H1 (cell line): ENCODE measurements around the gene RAD51B. TPM values are rescaled to one million over a fixed set of nuclear protein-coding genes. Genes with fewer than 3 reads are reported as not detected.

Experiments used
- CTCF ChIA-PET: fragments of 300-600 bp; sonication (Branson Sonifier 250); formaldehyde crosslinking; loops from one replicate; lab custom pipeline; 2021; ENCODE audit not compliant: partially characterized antibody; lab: Charles Lee
- POLR2A ChIA-PET: fragments of 300-600 bp; sonication (Branson Sonifier 250); formaldehyde crosslinking; loops from one replicate; lab custom pipeline; 2021; ENCODE audit warnings: inconsistent platforms; ENCODE audit not compliant: partially characterized antibody; lab: Charles Lee
- DNase-seq, 2 experiments: peaks; one replicate each; pipeline versions ENCODE4 v3.0.0 to v3.0.0-alpha.2; 2010 to 2022; ENCODE audit warnings: low spot score in 2 of 2, low read depth in 1 of 2, mixed read lengths in 1 of 2
- FAIRE-seq: peaks from 2 replicates; lab custom pipeline; 2011; peaks lifted over from hg19 to GRCh38; lab: Jason Lieb, UNC
- H2AFZ ChIP-seq: 2 replicates; pipeline ENCODE4 v1.8.1; 2012; ENCODE audit warnings: low read length, inconsistent platforms
- H2AK5ac ChIP-seq: 2 replicates; pipeline ENCODE4 v1.6.1; 2013; ENCODE audit warnings: low read depth, low read length
- H2BK120ac ChIP-seq: replicated peaks from 2 replicates; pipeline ENCODE3; 2013; ENCODE audit warnings: low read depth, low read length, inconsistent platforms
- H2BK12ac ChIP-seq: 2 replicates; pipeline ENCODE4 v1.6.1; 2013; ENCODE audit warnings: low read depth, low read length
- H2BK15ac ChIP-seq: 2 replicates; pipeline ENCODE4 v1.6.1; 2013; ENCODE audit warnings: low read length
- H2BK20ac ChIP-seq: 2 replicates; pipeline ENCODE4 v1.6.1; 2013; ENCODE audit warnings: low read length
- H2BK5ac ChIP-seq: 2 replicates; pipeline ENCODE4 v1.6.1; 2013; ENCODE audit warnings: low read depth, low read length
- H3K14ac ChIP-seq: 2 replicates; pipeline ENCODE4 v1.6.1; 2013; ENCODE audit warnings: inconsistent platforms; ENCODE audit not compliant: insufficient read length
- H3K18ac ChIP-seq: 2 replicates; pipeline ENCODE4 v1.6.1; 2013; ENCODE audit warnings: low read length; ENCODE audit errors: extremely low read depth
- H3K23ac ChIP-seq: 2 replicates; pipeline ENCODE4 v1.6.1; 2013; ENCODE audit warnings: inconsistent platforms; ENCODE audit not compliant: insufficient read length
- H3K23me2 ChIP-seq: 2 replicates; pipeline ENCODE4 v1.6.1; 2013; ENCODE audit warnings: low read depth, low read length
- H3K27ac ChIP-seq: 2 replicates; pipeline ENCODE4 v1.6.1; 2011; ENCODE audit warnings: low read depth, low read length, inconsistent platforms
- H3K27me3 ChIP-seq, 4 experiments: replicated peaks in 1 of 4; 1 replicate in 1 of 4; 2 replicates in 3 of 4; pipeline versions ENCODE4 v1.6.1 to v1.8.1; 2011 to 2013; ENCODE audit warnings: low read length in 3 of 4, mild to moderate bottlenecking in 3 of 4, inconsistent platforms in 2 of 4, mixed read lengths in 2 of 4, moderate library complexity in 1 of 4; ENCODE audit not compliant: control insufficient read depth in 3 of 4, insufficient read depth in 3 of 4; ENCODE audit errors: extremely low read depth in 1 of 4
- H3K36me3 ChIP-seq, 4 experiments: 2 replicates each; pipeline versions ENCODE4 v1.6.1 to v1.8.1; 2011 to 2013; ENCODE audit warnings: mild to moderate bottlenecking in 4 of 4, low read length in 3 of 4, moderate library complexity in 2 of 4, control low read depth in 1 of 4, inconsistent platforms in 1 of 4; ENCODE audit not compliant: insufficient read depth in 4 of 4, control insufficient read depth in 2 of 4
- H3K4ac ChIP-seq: replicated peaks from 2 replicates; pipeline ENCODE3; 2013; ENCODE audit warnings: low read length, low read depth, mixed read lengths, inconsistent platforms; ENCODE audit not compliant: insufficient read length
- H3K4me1 ChIP-seq, 4 experiments: replicated peaks in 1 of 4; 1 replicate in 1 of 4; 2 replicates in 3 of 4; pipeline versions ENCODE4 v1.6.1 to v1.8.1; 2011 to 2013; ENCODE audit warnings: low read length in 3 of 4, inconsistent platforms in 2 of 4, mixed read lengths in 1 of 4; ENCODE audit not compliant: insufficient read depth in 4 of 4, control insufficient read depth in 3 of 4
- H3K4me2 ChIP-seq, 2 experiments: 2 replicates each; pipeline versions ENCODE4 v1.6.1 to v1.8.1; 2011 to 2013; ENCODE audit warnings: low read depth in 2 of 2, low read length in 2 of 2, control low read depth in 1 of 2, inconsistent platforms in 1 of 2, mild to moderate bottlenecking in 1 of 2; ENCODE audit not compliant: insufficient read depth in 1 of 2
- H3K4me3 ChIP-seq, 4 experiments: fragments of 200-600, 300-600 bp in 1 of 4; sonication (generic), shearing (Covaris generic), sonication (Bioruptor Twin) in 1 of 4; 2 replicates each; pipeline versions ENCODE4 v1.5.1 to v1.8.1; 2011 to 2016; ENCODE audit warnings: low read length in 4 of 4, low read depth in 3 of 4, control low read depth in 2 of 4, inconsistent platforms in 2 of 4, mild to moderate bottlenecking in 2 of 4, mixed read lengths in 1 of 4, moderate library complexity in 1 of 4; ENCODE audit not compliant: insufficient read depth in 2 of 4; ENCODE audit errors: extremely low read depth in 1 of 4
- H3K56ac ChIP-seq: replicated peaks from 2 replicates; pipeline ENCODE3; 2013; ENCODE audit warnings: low read depth, mild to moderate bottlenecking, mixed read lengths, low read length, inconsistent platforms; ENCODE audit not compliant: insufficient read length
- H3K79me1 ChIP-seq: 2 replicates; pipeline ENCODE4 v1.6.1; 2013; ENCODE audit warnings: low read depth, low read length, control low read depth
- H3K79me2 ChIP-seq, 2 experiments: 2 replicates each; pipeline versions ENCODE4 v1.6.1 to v1.8.1; 2012 to 2013; ENCODE audit warnings: low read length in 2 of 2, mild to moderate bottlenecking in 2 of 2, inconsistent platforms in 1 of 2; ENCODE audit not compliant: insufficient read depth in 2 of 2, control insufficient read depth in 1 of 2
- H3K9ac ChIP-seq, 4 experiments: replicated peaks in 1 of 4; 1 replicate in 1 of 4; 2 replicates in 3 of 4; pipeline versions ENCODE4 v1.6.1 to v1.8.1; 2011 to 2013; ENCODE audit warnings: low read depth in 3 of 4, low read length in 3 of 4, control low read depth in 2 of 4, mild to moderate bottlenecking in 2 of 4, moderate library complexity in 2 of 4, inconsistent platforms in 1 of 4; ENCODE audit errors: extremely low read depth in 1 of 4
- H3K9me3 ChIP-seq, 2 experiments: 2 replicates each; pipeline versions ENCODE4 v1.6.1 to v1.8.1; 2012 to 2013; ENCODE audit warnings: mild to moderate bottlenecking in 2 of 2, moderate library complexity in 2 of 2, control low read depth in 1 of 2, inconsistent platforms in 1 of 2, low read depth in 1 of 2, low read length in 1 of 2, mixed read lengths in 1 of 2; ENCODE audit not compliant: insufficient read depth in 2 of 2
- H4K20me1 ChIP-seq, 2 experiments: replicated peaks in 1 of 2; 2 replicates each; pipeline versions ENCODE3 to v1.8.1; 2011 to 2013; ENCODE audit warnings: inconsistent platforms in 2 of 2, low read length in 2 of 2, mild to moderate bottlenecking in 1 of 2; ENCODE audit not compliant: insufficient read depth in 2 of 2, control insufficient read depth in 1 of 2
- H4K5ac ChIP-seq: 2 replicates; pipeline ENCODE4 v1.6.1; 2013; ENCODE audit warnings: low read length, low read depth, mixed read lengths, inconsistent platforms; ENCODE audit not compliant: insufficient read length
- H4K8ac ChIP-seq: 2 replicates; pipeline ENCODE4 v1.8.0; 2013; ENCODE audit warnings: mild to moderate bottlenecking, moderate library complexity, low read length, inconsistent platforms; ENCODE audit not compliant: insufficient read depth; ENCODE audit errors: extremely low read depth
- H4K91ac ChIP-seq: replicated peaks from 2 replicates; pipeline ENCODE3; 2013; ENCODE audit warnings: low read length, mixed read lengths, inconsistent platforms; ENCODE audit not compliant: insufficient read length
- RAD21 ChIP-seq, 2 experiments: IDR thresholded peaks in 1 of 2; conservative IDR thresholded peaks in 1 of 2; 2 replicates each; pipeline ENCODE4 v1.6.1; 2011; ENCODE audit warnings: low read depth in 2 of 2, low read length in 2 of 2, improper control_type of control experiment in 1 of 2, inconsistent platforms in 1 of 2, mild to moderate bottlenecking in 1 of 2, moderate library complexity in 1 of 2
- WGBS, 2 experiments: shearing (Covaris generic) in 1 of 2; methylation state at CpG; one replicate each; pipeline versions ENCODE4 v1.1.6 to v1.1.7; 2013 to 2015; ENCODE audit warnings: low lambda C conversion rate in 2 of 2, mixed read lengths in 2 of 2, inconsistent platforms in 1 of 2, low coverage in 1 of 2, missing lambda C conversion rate in 1 of 2; ENCODE audit not compliant: insufficient replicate concordance in 2 of 2, insufficient coverage in 1 of 2, insufficient read length in 1 of 2; ENCODE audit errors: extremely low coverage in 1 of 2, missing lambda C conversion rate in 1 of 2; 5-methylcytosine and 5-hydroxymethylcytosine counted together
- polyA plus RNA-seq, 7 experiments: library from polyadenylated mRNA; depleted of rRNA in 3 of 7; stranded (reverse) in 5 of 7; unstranded in 2 of 7; fragments of >200 nt in 5 of 7; fragments of 200-250 nt in 2 of 7; gene quantifications; 1 replicate in 5 of 7; 2 replicates in 1 of 7; 4 replicates in 1 of 7; pipeline versions ENCODE4 v1.2.1 to v1.2.3, GENCODE V29; 2011 to 2013; ENCODE audit warnings: missing spikeins in 2 of 7, mixed read lengths in 2 of 7
- total RNA-seq: library from RNA; stranded (reverse); fragmentation: NEBNext Ultra II Directional; extraction: Animal tissue kit (Norgen Biotek cat#: 25700); gene quantifications from 2 replicates; pipeline ENCODE4 v1.2.1, GENCODE V29; 2021

Gene RAD51B
- total and polyA plus RNA-seq, 2 of the 8 experiments (the other 6 are each of a cell fraction or from before 2014, with no cell fraction given): 3.9 to 14.9 TPM

DNA sequence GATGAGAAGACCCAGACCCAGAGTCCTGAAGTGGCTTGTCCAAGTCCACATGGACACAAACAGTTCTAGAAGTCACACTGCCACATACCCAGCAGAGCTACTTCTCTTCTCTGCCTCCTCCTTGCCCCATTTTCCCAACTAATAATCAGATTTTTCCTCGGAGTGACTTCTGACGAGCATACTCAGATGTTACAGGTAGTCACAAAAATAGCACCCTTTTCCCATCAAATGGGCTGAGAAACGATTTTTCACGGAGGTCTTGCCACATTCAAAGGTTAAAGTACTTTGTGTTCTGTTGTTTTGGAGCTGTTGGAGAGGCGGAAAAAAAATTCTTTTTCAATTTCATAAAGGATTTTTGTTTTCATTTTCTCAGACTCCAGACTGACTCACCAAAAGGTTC, 740.4 kb downstream of the RAD51B start:
- Histone ChIP-seq H2AK5ac (no peak overlapping the region), H3K23ac (no peak overlapping the region), H4K8ac (no peak overlapping the region), H3K4me1 (peaks cover 0 to 11% (median 0%) of the 10 kb centered on the region in 4 experiments; a peak in 3 of 7 replicates), H3K4ac (no peak overlapping the region)
- no peak for TF ChIP-seq RAD21 (IDR thresholded peaks at IDR 0.05 in 1 of 2, conservative IDR thresholded peaks at IDR 0.05 in 1 of 2; ENCODE audit: low read depth in 2 of 2, low read length in 2 of 2)
- TF ChIP-seq, all 59 proteins: peak for 0
- Histone ChIP-seq H3K79me1 (no peaks in the 10 kb centered on the region), H4K5ac (no peak overlapping the region), H3K9me3 (no peaks in the 10 kb centered on the region), H4K20me1 (no peaks in the 10 kb centered on the region), H2BK120ac (no peak overlapping the region), H2AFZ (no peak overlapping the region), H3K56ac (no peak overlapping the region), H2BK20ac (no peak overlapping the region), H3K27me3 (no peaks in the 10 kb centered on the region), H3K4me2 (no peak overlapping the region), H2BK12ac (no peak overlapping the region), H3K23me2 (no peaks in the 10 kb centered on the region), H3K9ac (no peak overlapping the region), H3K36me3 (no peaks in the 10 kb centered on the region), H2BK5ac (no peak overlapping the region), H4K91ac (no peak overlapping the region), H2BK15ac (no peak overlapping the region), H3K18ac (no peak overlapping the region), H3K79me2 (no peaks in the 10 kb centered on the region), H3K14ac (no peak overlapping the region), H3K27ac (no peak overlapping the region), H3K4me3 (no peak overlapping the region)
- FAIRE-seq (no peak), DNase-seq (no peak)
- CTCF ChIA-PET: interaction anchor here (0.6 to 0.8 kb wide), 2 partner anchors 106 to 260 kb away, joined by 3 read pairs; no protein-coding TSS in a partner anchor
- POLR2A ChIA-PET: no interaction called here
- 92% methylated on average over 5 of the region's 5 CpGs; no CpG with 5 or more reads in 1 of the 2 experiments for WGBS, 2 experiments
